ENCODE measurements around the gene CBLB. TPM values are rescaled to one million over a fixed set of nuclear protein-coding genes. Genes with fewer than 3 reads are reported as not detected.

CBLB gene
- total RNA-seq, 2 experiments from 2014 or later = 95.1 to 97.3 TPM

GRCh38 chr3:105686278-105686897, 182.4 kb downstream of the CBLB start:
- Mint-ChIP-seq H3K4me1 (peaks cover 26% of the 10 kb centered on the region), H3K27ac (peak overlapping the region; percentile 76), H3K4me3 (no peak overlapping the region), H3K9me3 (no peaks in the 10 kb centered on the region), H3K36me3 (peaks cover 47% of the 10 kb centered on the region), H3K27me3 (no peaks in the 10 kb centered on the region)
- no peak for DNase-seq

- no peak overlapping the region for H3K4me3 Mint-ChIP-seq
- no peak for DNase-seq
- H3K4me1 Mint-ChIP-seq = peaks cover 12% of the 10 kb centered on the region
- peaks cover 43% of the 10 kb centered on the region for H3K36me3 Mint-ChIP-seq
- no peak overlapping the region for H3K27ac Mint-ChIP-seq
- peaks cover 4% of the 10 kb centered on the region for H3K9me3 Mint-ChIP-seq
- H3K27me3 Mint-ChIP-seq = no peaks in the 10 kb centered on the region
Measured at GRCh38 chr3:105679951-105680350, 188.9 kb downstream of the CBLB start.

GRCh38 chr3:105678017-105678416, 190.8 kb downstream of the CBLB start:
- Mint-ChIP-seq H3K4me1 (peaks cover 12% of the 10 kb centered on the region), H3K4me3 (no peak overlapping the region), H3K27me3 (no peaks in the 10 kb centered on the region), H3K9me3 (peaks cover 4% of the 10 kb centered on the region), H3K36me3 (peaks cover 51% of the 10 kb centered on the region), H3K27ac (no peak overlapping the region)
- DNase-seq = no peak

DNA sequence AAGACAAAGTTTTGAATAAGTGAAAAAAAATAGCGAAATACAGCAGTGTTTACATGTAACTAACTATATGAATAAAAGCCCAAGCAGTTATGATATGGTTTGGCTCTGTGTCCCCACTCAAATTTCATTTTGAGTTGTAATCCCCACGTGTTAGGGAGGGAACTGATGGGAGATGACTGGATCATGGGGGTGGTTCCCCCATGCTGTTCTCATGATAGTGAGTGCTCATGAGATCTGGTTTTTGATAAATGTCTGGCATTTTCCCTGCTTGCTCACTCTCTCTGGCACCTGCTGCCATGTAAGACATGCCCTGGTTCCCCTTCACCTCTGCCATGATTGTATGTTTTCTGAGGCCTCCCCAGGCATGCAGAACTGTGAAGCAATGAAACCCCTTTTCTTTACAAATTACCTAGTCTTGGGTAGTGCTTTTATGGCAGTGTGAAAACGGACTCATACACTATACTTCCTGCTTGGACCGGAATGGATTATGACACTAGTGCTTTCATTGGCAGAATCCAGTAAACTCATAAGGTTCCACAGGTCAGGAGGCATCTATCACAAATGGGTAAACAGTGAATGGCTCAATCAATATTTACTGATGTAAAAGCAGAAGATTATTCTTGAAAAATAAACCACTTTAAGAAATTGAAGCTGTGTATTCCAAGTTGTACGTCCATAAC, 192.1 kb downstream of the CBLB start:
- peaks cover 12% of the 10 kb centered on the region for H3K4me1 Mint-ChIP-seq
- no peaks in the 10 kb centered on the region for H3K27me3 Mint-ChIP-seq
- H3K9me3 Mint-ChIP-seq = peaks cover 4% of the 10 kb centered on the region
- H3K4me3 Mint-ChIP-seq = no peak overlapping the region
- H3K27ac Mint-ChIP-seq = peak overlapping the region; percentile 70
- peaks cover 50% of the 10 kb centered on the region for H3K36me3 Mint-ChIP-seq
- peak; percentile 8 for DNase-seq

DNA sequence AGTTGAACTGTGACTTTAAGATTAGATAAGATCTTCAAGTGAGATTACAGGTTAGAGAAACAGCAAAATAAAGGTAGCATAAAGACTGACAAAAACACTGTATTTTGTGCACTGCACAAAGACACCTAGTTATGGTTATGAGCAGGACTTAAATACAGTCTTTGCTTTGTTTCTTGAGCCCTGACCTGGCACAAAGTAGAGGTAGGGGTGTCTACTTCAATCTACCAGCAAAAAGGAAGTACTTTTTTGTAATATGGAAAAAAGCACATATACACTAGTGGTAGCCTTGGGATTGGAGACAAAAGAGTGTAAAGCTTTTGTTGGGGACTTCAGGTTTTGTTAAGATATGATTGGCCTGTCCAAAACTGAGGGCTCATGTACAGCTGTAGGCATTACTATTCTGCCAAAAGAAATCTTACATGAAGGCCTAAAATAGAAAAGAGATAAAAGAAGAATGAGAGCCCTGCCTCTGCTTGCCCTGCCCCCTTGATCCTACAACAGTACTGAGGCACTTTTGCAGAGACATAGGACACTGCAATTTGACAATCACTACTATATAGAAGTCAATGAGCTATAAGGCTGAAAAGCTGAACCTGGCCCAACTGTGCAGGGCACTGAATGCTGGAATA, 194.3 kb downstream of the CBLB start:
- Mint-ChIP-seq H3K36me3 (peaks cover 40% of the 10 kb centered on the region), H3K27ac (no peak overlapping the region), H3K27me3 (no peaks in the 10 kb centered on the region), H3K9me3 (peaks cover 4% of the 10 kb centered on the region), H3K4me1 (peaks cover 9% of the 10 kb centered on the region), H3K4me3 (no peak overlapping the region)
- no peak for DNase-seq

GRCh38 chr3:105672996-105673395, 195.8 kb downstream of the CBLB start:
- H3K36me3 Mint-ChIP-seq = peaks cover 42% of the 10 kb centered on the region
- peaks cover 8% of the 10 kb centered on the region for H3K4me1 Mint-ChIP-seq
- DNase-seq = no peak
- H3K27ac Mint-ChIP-seq = no peak overlapping the region
- no peak overlapping the region for H3K4me3 Mint-ChIP-seq
- H3K27me3 Mint-ChIP-seq = no peaks in the 10 kb centered on the region
- peaks cover 4% of the 10 kb centered on the region for H3K9me3 Mint-ChIP-seq

- no peaks in the 10 kb centered on the region for H3K27me3 Mint-ChIP-seq
- H3K36me3 Mint-ChIP-seq = peaks cover 43% of the 10 kb centered on the region
- no peak overlapping the region for H3K27ac Mint-ChIP-seq
- H3K4me3 Mint-ChIP-seq = no peak overlapping the region
- H3K4me1 Mint-ChIP-seq = peaks cover 2% of the 10 kb centered on the region
- H3K9me3 Mint-ChIP-seq = no peaks in the 10 kb centered on the region
- DNase-seq = no peak
Measured at GRCh38 chr3:105662306-105662705, 206.5 kb downstream of the CBLB start.

DNA sequence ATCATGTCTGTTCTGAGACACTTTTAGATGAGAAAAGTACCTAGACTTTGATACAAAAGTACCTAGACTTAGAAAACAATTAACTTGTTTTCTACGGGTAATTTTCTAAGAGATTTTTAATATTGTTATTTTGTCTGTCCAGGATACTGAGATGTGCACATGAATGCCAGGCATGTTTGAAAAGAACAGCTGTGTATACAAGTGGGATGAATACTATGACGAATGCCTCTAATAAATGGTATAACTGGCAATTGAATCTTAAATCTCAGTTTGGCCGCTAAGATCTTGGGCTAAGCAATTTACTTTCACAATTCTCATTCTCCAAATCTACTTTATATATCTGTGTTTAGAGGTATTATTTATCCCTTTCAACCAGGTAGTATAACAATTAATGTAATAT, 207.4 kb downstream of the CBLB start:
- no peak overlapping the region for H3K4me3 Mint-ChIP-seq
- DNase-seq = no peak
- no peaks in the 10 kb centered on the region for H3K9me3 Mint-ChIP-seq
- peaks cover 46% of the 10 kb centered on the region for H3K36me3 Mint-ChIP-seq
- H3K4me1 Mint-ChIP-seq = peaks cover 2% of the 10 kb centered on the region
- no peaks in the 10 kb centered on the region for H3K27me3 Mint-ChIP-seq
- H3K27ac Mint-ChIP-seq = no peak overlapping the region

GRCh38 chr3:105656651-105657504, 211.9 kb downstream of the CBLB start:
- Mint-ChIP-seq H3K4me3 (no peak overlapping the region), H3K36me3 (peaks cover 37% of the 10 kb centered on the region), H3K9me3 (no peaks in the 10 kb centered on the region), H3K4me1 (peaks cover 2% of the 10 kb centered on the region), H3K27me3 (no peaks in the 10 kb centered on the region), H3K27ac (no peak overlapping the region)
- DNase-seq = no peak

DNA sequence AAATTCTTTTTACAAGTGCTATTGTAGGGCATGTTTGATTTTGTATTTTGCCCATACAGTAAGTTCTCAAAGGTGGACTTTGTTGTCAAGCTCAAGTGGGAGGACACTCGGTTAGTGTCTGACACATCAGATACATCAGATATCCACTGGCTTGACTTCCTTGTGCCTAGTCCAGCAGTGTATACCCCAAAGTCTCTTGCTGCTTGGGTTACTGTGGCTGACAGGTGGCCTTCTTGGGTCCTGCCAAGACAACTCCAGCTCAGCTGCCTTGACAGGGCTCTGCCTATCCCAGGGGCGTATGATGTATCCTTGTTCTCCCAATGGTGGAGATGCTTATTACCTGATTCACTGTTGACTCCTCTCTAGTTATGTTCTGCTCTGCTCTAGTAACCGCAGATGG, 214.9 kb downstream of the CBLB start:
- H3K4me1 Mint-ChIP-seq = no peaks in the 10 kb centered on the region
- H3K4me3 Mint-ChIP-seq = no peak overlapping the region
- no peak overlapping the region for H3K27ac Mint-ChIP-seq
- no peaks in the 10 kb centered on the region for H3K9me3 Mint-ChIP-seq
- H3K27me3 Mint-ChIP-seq = no peaks in the 10 kb centered on the region
- no peak for DNase-seq
- peaks cover 20% of the 10 kb centered on the region for H3K36me3 Mint-ChIP-seq

DNA sequence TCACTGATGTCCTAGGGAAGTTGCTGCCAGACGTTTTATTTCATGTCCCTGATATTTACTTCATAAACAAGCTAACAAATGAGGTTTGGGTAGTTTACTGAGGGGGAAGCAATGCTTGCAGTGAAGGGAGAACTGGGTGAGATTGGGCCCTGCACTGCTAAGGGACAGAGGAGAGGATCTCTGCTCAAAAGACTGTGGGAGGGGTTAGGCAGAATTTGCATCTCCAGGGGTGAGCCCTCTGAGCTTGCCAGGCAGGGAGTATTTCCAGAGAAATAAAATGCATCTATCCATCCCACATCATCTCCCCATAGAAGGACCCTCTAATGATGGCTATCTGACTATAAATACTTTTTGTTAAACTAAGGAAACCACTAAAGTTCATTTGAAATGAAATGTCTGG, 215.6 kb downstream of the CBLB start:
- Mint-ChIP-seq H3K36me3 (peaks cover 12% of the 10 kb centered on the region), H3K4me3 (no peak overlapping the region), H3K4me1 (no peaks in the 10 kb centered on the region), H3K27me3 (no peaks in the 10 kb centered on the region), H3K27ac (no peak overlapping the region), H3K9me3 (no peaks in the 10 kb centered on the region)
- no peak for DNase-seq

DNA sequence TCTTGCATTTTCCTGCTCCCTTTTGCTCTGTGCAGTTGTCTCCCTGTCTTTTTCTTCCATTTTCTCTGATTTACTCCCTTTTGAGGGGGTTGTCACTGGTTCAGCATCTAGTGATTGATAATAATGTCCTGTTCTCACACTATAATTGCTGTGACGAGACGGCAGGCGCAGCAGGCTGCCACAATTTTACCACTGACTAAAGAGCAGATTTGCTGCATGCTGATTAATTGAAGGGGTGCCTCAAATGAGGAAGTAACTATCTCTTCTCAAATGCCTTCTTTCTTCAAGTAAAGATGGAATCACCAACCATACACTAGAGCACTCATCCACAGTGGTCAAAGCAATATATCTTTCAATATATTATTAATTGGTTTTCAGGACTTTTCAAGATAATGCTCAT, 219.3 kb downstream of the CBLB start:
- Mint-ChIP-seq H3K27ac (no peak overlapping the region), H3K9me3 (no peaks in the 10 kb centered on the region), H3K4me3 (no peak overlapping the region), H3K4me1 (no peaks in the 10 kb centered on the region), H3K36me3 (no peaks in the 10 kb centered on the region), H3K27me3 (no peaks in the 10 kb centered on the region)
- no peak for DNase-seq

DNA sequence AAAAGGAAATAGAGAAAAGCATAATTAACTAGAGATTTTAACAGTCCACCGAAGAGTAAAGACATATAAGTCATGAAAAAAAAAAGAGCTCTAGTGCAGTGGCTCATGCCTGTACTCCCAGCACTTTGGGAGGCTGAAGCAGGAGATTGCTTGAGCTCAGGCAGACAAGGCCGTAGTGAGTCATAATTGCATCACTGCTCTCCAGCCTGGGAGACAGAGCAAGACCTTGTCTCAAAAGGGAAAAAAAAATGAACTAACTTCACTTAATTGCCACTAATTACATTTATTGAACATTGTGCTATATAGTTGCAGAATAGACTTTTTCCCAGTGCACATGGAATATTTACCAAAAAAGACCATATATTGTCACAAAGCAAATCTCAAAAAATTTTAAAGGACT, 221.8 kb downstream of the CBLB start:
- Mint-ChIP-seq H3K4me1 (no peaks in the 10 kb centered on the region), H3K27ac (no peak overlapping the region), H3K36me3 (no peaks in the 10 kb centered on the region), H3K4me3 (no peak overlapping the region), H3K9me3 (peaks cover 2% of the 10 kb centered on the region), H3K27me3 (no peaks in the 10 kb centered on the region)
- DNase-seq = no peak

GRCh38 chr3:105639131-105639530, 229.7 kb downstream of the CBLB start:
- no peak for DNase-seq
- no peaks in the 10 kb centered on the region for H3K4me1 Mint-ChIP-seq
- no peaks in the 10 kb centered on the region for H3K27me3 Mint-ChIP-seq
- H3K36me3 Mint-ChIP-seq = no peaks in the 10 kb centered on the region
- H3K27ac Mint-ChIP-seq = no peak overlapping the region
- H3K4me3 Mint-ChIP-seq = no peak overlapping the region
- peaks cover 2% of the 10 kb centered on the region for H3K9me3 Mint-ChIP-seq

DNA sequence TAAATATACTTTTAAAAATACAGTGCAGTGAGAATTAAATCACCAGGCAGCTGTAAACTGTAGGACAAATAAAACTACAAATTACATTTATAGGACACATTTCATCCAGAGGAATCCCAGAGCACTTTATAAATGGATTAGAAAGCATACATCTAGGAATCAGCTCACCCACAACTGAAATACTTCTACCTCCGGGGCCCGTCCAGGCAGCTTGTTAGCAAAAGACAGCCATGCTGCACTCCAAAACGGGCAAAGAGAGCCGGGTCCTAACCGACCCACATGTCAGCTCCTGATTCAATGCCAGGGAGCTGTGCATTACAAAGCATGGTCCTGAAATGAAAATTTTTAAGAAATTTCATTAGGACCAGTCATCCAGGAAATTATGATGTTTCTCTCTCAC, 234.1 kb downstream of the CBLB start:
- H3K27me3 Mint-ChIP-seq = no peaks in the 10 kb centered on the region
- H3K4me3 Mint-ChIP-seq = no peak overlapping the region
- H3K4me1 Mint-ChIP-seq = no peaks in the 10 kb centered on the region
- H3K27ac Mint-ChIP-seq = no peak overlapping the region
- no peaks in the 10 kb centered on the region for H3K36me3 Mint-ChIP-seq
- H3K9me3 Mint-ChIP-seq = no peaks in the 10 kb centered on the region
- no peak for DNase-seq
